Keratinocyte (primary cell): ENCODE results near the gene AKR7A3. TPM values are rescaled to one million over a fixed set of nuclear protein-coding genes. Genes with fewer than 3 reads are reported as not detected.
A peak's percentile ranks its signal among the peaks of the same experiment; 100 is the strongest.

Experiments
- DNase-seq: peaks from one replicate; pipeline ENCODE4 v3.0.0-alpha.2; 2011; ENCODE audit warnings: low read depth, missing footprints, low spot score
- FAIRE-seq: peaks from 2 replicates; lab custom pipeline; 2011; peaks lifted over from hg19 to GRCh38; lab: Jason Lieb, UNC
- H2AFZ ChIP-seq: 2 replicates; pipeline ENCODE4 v1.6.0; 2012; ENCODE audit warnings: low read length, control low read depth, inconsistent platforms; ENCODE audit not compliant: control insufficient read depth
- H3K27ac ChIP-seq: 2 replicates; pipeline ENCODE4 v1.5.1; 2011; ENCODE audit warnings: low read length; ENCODE audit not compliant: control insufficient read depth, insufficient read depth
- H3K27me3 ChIP-seq: 3 replicates; pipeline ENCODE4 v1.6.0; 2011; ENCODE audit warnings: low read length; ENCODE audit not compliant: control insufficient read depth, insufficient read depth; ENCODE audit errors: extremely low read depth
- H3K36me3 ChIP-seq, 2 experiments: 2 replicates in 1 of 2; 3 replicates in 1 of 2; pipeline ENCODE4 v1.5.1; 2011; ENCODE audit warnings: low read length in 2 of 2, mild to moderate bottlenecking in 1 of 2; ENCODE audit not compliant: control insufficient read depth in 2 of 2, insufficient read depth in 2 of 2; ENCODE audit errors: extremely low read depth in 1 of 2
- H3K4me1 ChIP-seq: 3 replicates; pipeline ENCODE4 v1.5.1; 2011; ENCODE audit warnings: low read length; ENCODE audit not compliant: control insufficient read depth, insufficient read depth; ENCODE audit errors: extremely low read depth
- H3K4me2 ChIP-seq: 3 replicates; pipeline ENCODE4 v1.6.0; 2011; ENCODE audit warnings: low read depth, low read length; ENCODE audit not compliant: control insufficient read depth, insufficient read depth; ENCODE audit errors: extremely low read depth
- H3K4me3 ChIP-seq, 3 experiments: fragments of 200-600 bp in 1 of 3; sonication (generic) in 1 of 3; 2 replicates in 2 of 3; 3 replicates in 1 of 3; pipeline ENCODE4 v1.5.1; 2011 to 2016; ENCODE audit warnings: low read length in 3 of 3, mild to moderate bottlenecking in 3 of 3, control low read depth in 2 of 3, inconsistent platforms in 1 of 3, low read depth in 1 of 3, mixed read lengths in 1 of 3, mixed run types in 1 of 3, moderate library complexity in 1 of 3; ENCODE audit not compliant: control insufficient read depth in 2 of 3, insufficient read depth in 2 of 3; ENCODE audit errors: extremely low read depth in 1 of 3
- H3K79me2 ChIP-seq: 2 replicates; pipeline ENCODE4 v1.6.0; 2012; ENCODE audit warnings: low read length; ENCODE audit not compliant: control insufficient read depth, insufficient read depth
- H3K9ac ChIP-seq: 3 replicates; pipeline ENCODE4 v1.6.0; 2011; ENCODE audit warnings: low read length; ENCODE audit not compliant: control insufficient read depth, insufficient read depth; ENCODE audit errors: extremely low read depth
- H3K9me1 ChIP-seq: 3 replicates; pipeline ENCODE4 v1.6.0; 2011; ENCODE audit warnings: low read length; ENCODE audit not compliant: control insufficient read depth, insufficient read depth; ENCODE audit errors: extremely low read depth
- H3K9me3 ChIP-seq: 2 replicates; pipeline ENCODE4 v1.5.1; 2012; ENCODE audit warnings: low read depth, low read length; ENCODE audit not compliant: control insufficient read depth
- H4K20me1 ChIP-seq: 3 replicates; pipeline ENCODE4 v1.6.0; 2011; ENCODE audit warnings: low read length; ENCODE audit not compliant: control insufficient read depth, insufficient read depth; ENCODE audit errors: extremely low read depth
- CTCF ChIP-seq, 3 experiments: IDR thresholded peaks in 1 of 3; conservative IDR thresholded peaks in 1 of 3; optimal IDR thresholded peaks in 1 of 3; 2 replicates in 2 of 3; 3 replicates in 1 of 3; pipeline versions ENCODE3 to v1.5.1; 2011; ENCODE audit warnings: low read length in 3 of 3, mild to moderate bottlenecking in 3 of 3, moderate library complexity in 2 of 3, control low read depth in 1 of 3, inconsistent platforms in 1 of 3; ENCODE audit not compliant: insufficient read depth in 2 of 3; ENCODE audit errors: extremely low read depth in 1 of 3
- EZH2 ChIP-seq: IDR thresholded peaks from one replicate; pipeline ENCODE4 v1.6.1; 2012; ENCODE audit warnings: inconsistent platforms, mild to moderate bottlenecking, low read length, moderate library complexity
- dilution Hi-C: fragments of 300-500 bp; cut with MboI; formaldehyde crosslinking; loops from one replicate; pipeline ENCODE4 v1.7.0; 2020; ENCODE audit warnings: low sequenced_read_pairs; ENCODE audit not compliant: extremely low pct_ligation_motif_present
- polyA plus RNA-seq, 5 experiments: library from polyadenylated mRNA; depleted of rRNA in 3 of 5; stranded (reverse) in 3 of 5; stranded (forward) in 1 of 5; unstranded in 1 of 5; fragments of >200 nt; gene quantifications; 1 replicate in 1 of 5; 2 replicates in 3 of 5; 3 replicates in 1 of 5; pipeline versions ENCODE4 v1.2.1 to v1.2.3, GENCODE V29; 2011 to 2012; ENCODE audit warnings: missing spikeins in 2 of 5, low read depth in 1 of 5, low replicate concordance in 1 of 5

Gene AKR7A3
- polyA plus RNA-seq, 1 donor (not counting 4 experiments of a cell fraction or from before 2014, with no cell fraction given), result 0.17 TPM

- DNase-seq (peak; percentile 38), FAIRE-seq (no peak)
- Histone ChIP-seq H3K79me2 (peaks cover 14% of the 10 kb centered on the region), H2AFZ (peak within 1 kb of the TSS; percentile 88), H3K9me3 (no peaks in the 10 kb centered on the region), H3K27me3 (no peaks in the 10 kb centered on the region), H3K4me1 (peaks cover 42% of the 10 kb centered on the region), H4K20me1 (no peaks in the 10 kb centered on the region), H3K9me1 (no peaks in the 10 kb centered on the region), H3K4me2 (peak within 1 kb of the TSS; percentile 98), H3K4me3 (peak within 1 kb of the TSS; percentile 74 to 87 (median 82)), H3K9ac (peak within 1 kb of the TSS; percentile 85), H3K27ac (peak within 1 kb of the TSS; percentile 66), H3K36me3 (peaks cover 7 to 14% of the 10 kb centered on the region in 2 experiments)
- TF ChIP-seq CTCF (optimal IDR thresholded peaks at IDR 0.05 in 1 of 3, IDR thresholded peaks at IDR 0.05 in 1 of 3, conservative IDR thresholded peaks at IDR 0.05 in 1 of 3; ENCODE audit: extremely low read depth in 1 of 3, insufficient read depth in 2 of 3, low read length in 3 of 3) (no peak), EZH2 (no peak)
- dilution Hi-C loops, result no loop called here
These were observed 23.6 kb upstream of the AKR7A3 start, which contains the start of the genes AKR7A2 and SLC66A1 for GRCh38 chr1:19311931-19312781. Gene AKR7A2 (minus strand): TSS chr1:19312144. CDS start chr1:19312124, 20 bp downstream. Gene SLC66A1 (plus strand): TSS chr1:19312326. CDS start chr1:19317678, 5,352 bp downstream.

- peak overlapping the region; percentile 74 to 87 (median 82) for H3K4me3 ChIP-seq
- H2AFZ ChIP-seq, result peak overlapping the region; percentile 88
- H3K36me3 ChIP-seq, result peaks cover 8 to 17% of the 10 kb centered on the region in 2 experiments
- H3K9me1 ChIP-seq, result no peaks in the 10 kb centered on the region
- FAIRE-seq (no peak), DNase-seq (no peak)
- H3K79me2 ChIP-seq, result peaks cover 14% of the 10 kb centered on the region
- H3K9me3 ChIP-seq, result no peaks in the 10 kb centered on the region
- H3K4me2 ChIP-seq, result peak overlapping the region; percentile 98
- H3K9ac ChIP-seq, result peak overlapping the region; percentile 85
- dilution Hi-C loops, result no loop called here
- H3K27me3 ChIP-seq, result no peaks in the 10 kb centered on the region
- TF ChIP-seq CTCF (optimal IDR thresholded peaks at IDR 0.05 in 1 of 3, IDR thresholded peaks at IDR 0.05 in 1 of 3, conservative IDR thresholded peaks at IDR 0.05 in 1 of 3; ENCODE audit: extremely low read depth in 1 of 3, insufficient read depth in 2 of 3, low read length in 3 of 3) (no peak), EZH2 (no peak)
- peak overlapping the region; percentile 54 for H3K27ac ChIP-seq
- H3K4me1 ChIP-seq, result peaks cover 42% of the 10 kb centered on the region
- no peaks in the 10 kb centered on the region for H4K20me1 ChIP-seq
These were observed 22.9 kb upstream of the AKR7A3 start for GRCh38 chr1:19311503-19311930.
